ENCODE measurements around the gene DOCK9.
"Not testable (repeated sequence)": the region's sequence is repeated elsewhere in the genome, so short reads cannot be mapped to it uniquely, and the experiment has no call there.

Gene DOCK9

GRCh38 chr13:98755729-98756128 lies 222.1 kb downstream of the DOCK9 start:
- DNase-seq: no peak

GRCh38 chr13:98755116-98755515 lies 222.7 kb downstream of the DOCK9 start:
- no peak for DNase-seq

DNA sequence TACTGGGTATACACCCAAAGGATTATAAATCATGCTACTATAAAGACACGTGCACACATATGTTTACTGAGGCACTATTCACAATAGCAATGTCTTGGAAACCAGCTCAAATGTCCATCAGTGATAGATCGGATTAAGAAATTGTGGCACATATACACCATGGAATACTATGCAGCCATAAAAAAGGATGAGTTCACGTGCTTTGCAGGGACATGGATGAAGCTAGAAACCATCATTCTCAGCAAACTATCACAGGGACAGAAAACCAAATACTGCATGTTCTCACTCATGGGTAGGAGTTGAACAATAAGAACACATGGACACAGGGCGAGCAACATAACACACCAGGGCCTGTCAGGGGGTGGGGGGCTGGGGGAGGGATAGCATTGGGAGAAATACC lies 223.4 kb downstream of the DOCK9 start:
- DNase-seq: not testable (repeated sequence)

DNA sequence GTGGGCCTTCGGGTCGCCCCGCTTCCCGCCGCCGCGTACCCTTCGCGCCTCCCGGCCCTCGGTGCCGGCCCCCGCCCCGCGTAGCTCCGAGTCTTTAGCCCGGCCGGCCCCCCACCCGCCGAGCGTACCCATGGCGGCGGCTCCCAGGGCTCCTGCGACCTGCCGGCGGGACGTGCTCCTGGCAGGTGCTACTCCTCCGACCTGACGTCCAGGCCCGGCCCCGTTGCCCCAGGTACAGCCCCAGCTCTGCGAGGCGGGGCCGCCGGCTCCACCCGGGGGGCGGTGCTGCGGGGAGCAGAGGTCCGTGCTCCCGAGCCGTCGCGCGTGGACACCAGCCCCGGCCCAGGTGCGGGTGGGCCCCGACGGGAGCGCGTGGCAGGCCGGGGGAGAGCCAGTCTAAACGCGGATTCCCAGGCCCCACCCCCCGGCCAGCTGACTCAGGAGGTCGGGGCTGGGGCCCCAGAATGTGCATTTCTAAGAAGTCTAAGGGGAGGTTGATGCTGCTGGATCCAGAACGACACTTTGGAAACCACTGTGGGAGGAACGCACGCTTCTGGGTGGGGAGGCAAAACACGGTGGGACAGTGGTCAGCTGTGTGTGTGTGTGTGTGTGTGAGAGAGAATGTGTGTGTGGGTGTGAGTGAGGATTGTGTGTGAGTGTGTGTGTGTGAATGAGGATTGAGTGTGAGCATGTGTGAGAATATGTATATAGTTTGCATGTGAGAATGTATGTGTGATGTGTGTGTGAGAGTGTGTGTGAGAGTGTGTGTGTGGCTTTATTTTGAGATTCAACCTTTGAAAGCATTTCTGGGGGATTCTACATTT lies 225.2 kb downstream of the DOCK9 start, which contains the start of gene SLC15A1:
TSS of gene SLC15A1 (minus strand) at position 206 of the 824 bp plus-strand sequence. CDS start at position 132, 74 bp downstream.
- no peak for DNase-seq

DNA sequence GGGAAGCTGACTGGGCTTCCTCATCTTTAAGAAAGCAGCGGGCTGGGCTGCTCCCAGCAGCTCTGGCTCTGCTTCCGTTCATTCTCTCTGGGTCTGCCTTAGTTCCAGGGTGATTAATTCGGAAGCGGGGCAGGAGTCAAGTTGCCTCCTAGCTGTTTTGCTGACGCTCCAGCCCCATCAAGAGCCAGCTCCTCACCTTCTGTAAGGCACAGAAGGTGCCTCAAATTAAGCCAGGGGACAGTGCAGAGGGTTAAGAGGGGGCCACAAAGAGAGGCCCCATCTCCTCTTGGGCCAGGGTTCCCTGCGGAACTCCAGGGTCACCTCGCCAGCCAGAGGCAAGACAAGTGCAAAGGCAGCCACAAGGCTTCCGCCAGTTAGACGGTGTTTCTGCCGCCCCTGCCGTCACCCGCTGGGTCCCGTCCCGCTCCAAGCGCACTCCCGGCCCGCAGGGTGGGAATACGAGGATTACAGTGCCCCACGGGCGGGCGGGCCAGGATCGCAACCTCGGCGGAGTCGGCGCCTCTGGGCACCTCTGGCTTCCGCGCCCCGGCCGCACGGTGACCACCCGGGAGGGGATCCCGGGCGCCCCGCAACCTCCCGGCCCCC lies 225.9 kb downstream of the DOCK9 start:
- no peak for DNase-seq

DNA sequence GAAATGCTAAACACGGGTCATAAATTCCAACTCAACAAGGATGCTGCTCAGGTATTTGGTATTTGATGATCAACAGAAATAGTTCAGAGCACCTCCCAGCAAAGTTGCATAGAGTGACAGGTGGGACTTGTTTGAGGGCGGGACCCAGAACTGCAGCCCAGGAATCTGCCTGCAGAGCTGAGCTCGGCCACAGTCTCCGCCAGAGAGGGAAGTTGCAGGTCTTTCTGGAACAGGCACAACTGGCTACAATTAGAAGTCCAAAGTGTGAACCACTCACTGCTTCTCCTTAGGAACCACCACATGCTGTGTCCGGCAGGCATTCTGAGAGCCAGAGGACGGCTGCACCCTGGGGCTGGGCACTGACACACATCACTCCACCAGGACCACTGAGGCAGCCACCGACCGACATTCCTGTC lies 226.5 kb downstream of the DOCK9 start:
- no peak for DNase-seq

DNA sequence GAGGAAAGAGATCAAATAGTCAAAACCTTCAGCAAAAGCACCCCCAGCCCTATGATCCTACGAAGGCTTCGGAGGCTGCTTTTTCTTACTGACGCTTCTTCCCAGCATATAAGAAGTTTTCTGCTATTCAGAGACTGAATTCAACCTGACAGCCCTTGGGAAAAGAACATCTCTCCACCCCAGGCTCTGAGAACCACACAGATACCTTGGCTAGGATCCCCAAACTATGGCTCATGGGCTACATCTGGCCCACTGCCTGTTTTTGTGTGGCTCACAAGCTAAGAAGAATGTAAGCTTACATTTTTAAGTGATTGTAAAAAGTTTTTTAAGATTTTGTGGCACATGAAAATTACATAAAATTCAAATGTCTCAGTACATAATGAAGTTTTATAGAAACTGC lies 228.4 kb downstream of the DOCK9 start:
- DNase-seq: no peak

- DNase-seq: no peak
These were observed 230.9 kb downstream of the DOCK9 start for GRCh38 chr13:98746968-98747367.

Measured in NCI-H2029 (cell line).